HT1080 (cell line): ENCODE measurements around the gene RBM44. TPM values are rescaled to one million over a fixed set of nuclear protein-coding genes. Genes with fewer than 3 reads are reported as not detected.

ENCODE experiments used
- DNase-seq: peaks from one replicate; pipeline ENCODE4 v3.0.0-alpha.2; 2015; ENCODE audit warnings: low read depth
- small RNA-seq: library from RNA; depleted of rRNA; stranded (forward); fragments of <200 nt; gene quantifications from one replicate; pipeline ENCODE3, GENCODE V24; 2014
- total RNA-seq: library from RNA; depleted of rRNA; stranded (reverse); fragments of >200 nt; shearing (Covaris generic); gene quantifications from 2 replicates; pipeline ENCODE4 v1.2.3, GENCODE V29; 2014; rRNA removed

The RBM44 gene
- total RNA-seq, 1 experiment from 2014 or later, result 0.32 TPM

DNA sequence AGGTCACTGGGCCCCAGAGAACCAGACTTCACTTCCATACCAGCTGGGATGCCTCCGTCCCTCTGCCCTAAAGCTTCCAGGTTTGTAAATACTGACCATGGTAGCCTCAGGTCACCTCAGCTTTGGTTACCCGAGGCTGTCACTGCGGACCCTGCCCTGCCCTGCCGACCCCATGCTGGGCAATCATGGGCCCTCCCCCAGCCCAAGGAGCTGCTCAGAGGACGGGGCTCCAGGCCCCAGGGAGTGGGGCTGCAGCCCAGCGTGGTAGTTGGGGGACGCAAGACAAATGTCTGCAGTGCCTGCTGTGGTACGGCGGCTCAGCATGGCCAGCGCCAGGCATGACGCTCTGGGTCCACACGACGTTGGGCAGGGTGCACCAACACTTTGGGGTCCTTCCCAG, 86.1 kb downstream of the RBM44 start:
- DNase-seq, result no peak

DNA sequence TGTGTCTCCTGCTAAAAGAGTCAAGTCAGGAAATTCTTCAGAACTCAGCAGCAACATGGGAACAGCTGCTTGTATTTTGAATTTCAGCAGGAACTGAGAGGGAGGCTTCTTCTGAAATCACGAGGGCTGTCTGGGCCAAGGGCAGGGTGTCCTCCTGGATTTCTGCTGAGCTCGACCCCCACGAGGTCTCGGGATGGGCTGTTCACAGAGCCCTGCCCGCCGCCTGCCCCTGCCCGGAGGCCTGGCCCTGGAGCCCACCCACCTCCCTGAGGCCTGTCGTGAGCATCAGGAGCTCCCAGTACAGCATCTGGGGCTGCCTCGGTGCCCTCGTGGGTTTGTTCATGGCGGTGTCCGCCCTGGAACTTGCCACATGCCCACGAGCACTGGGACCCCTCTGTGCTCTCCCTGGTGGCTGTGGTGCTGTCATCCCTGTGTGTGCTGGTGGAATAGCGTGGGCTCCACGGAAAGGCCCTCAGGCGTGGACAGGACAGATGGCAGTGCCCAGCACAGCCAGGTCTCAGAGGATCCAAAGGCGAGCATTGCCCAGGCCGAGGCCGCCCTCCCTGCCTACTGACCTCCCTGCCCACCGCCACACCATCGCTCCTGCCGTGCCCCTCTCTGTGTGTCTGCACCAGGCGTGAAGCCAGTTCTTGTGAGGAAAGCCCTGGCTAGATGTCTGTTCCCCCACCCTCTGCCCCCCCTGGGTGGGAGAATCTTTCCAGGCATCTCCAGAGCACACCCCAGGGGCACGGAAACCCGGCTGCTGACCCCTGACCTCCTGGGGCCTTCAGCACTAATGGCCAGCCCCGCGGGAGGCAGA, 86.7 kb downstream of the RBM44 start:
- no peak for DNase-seq

DNA sequence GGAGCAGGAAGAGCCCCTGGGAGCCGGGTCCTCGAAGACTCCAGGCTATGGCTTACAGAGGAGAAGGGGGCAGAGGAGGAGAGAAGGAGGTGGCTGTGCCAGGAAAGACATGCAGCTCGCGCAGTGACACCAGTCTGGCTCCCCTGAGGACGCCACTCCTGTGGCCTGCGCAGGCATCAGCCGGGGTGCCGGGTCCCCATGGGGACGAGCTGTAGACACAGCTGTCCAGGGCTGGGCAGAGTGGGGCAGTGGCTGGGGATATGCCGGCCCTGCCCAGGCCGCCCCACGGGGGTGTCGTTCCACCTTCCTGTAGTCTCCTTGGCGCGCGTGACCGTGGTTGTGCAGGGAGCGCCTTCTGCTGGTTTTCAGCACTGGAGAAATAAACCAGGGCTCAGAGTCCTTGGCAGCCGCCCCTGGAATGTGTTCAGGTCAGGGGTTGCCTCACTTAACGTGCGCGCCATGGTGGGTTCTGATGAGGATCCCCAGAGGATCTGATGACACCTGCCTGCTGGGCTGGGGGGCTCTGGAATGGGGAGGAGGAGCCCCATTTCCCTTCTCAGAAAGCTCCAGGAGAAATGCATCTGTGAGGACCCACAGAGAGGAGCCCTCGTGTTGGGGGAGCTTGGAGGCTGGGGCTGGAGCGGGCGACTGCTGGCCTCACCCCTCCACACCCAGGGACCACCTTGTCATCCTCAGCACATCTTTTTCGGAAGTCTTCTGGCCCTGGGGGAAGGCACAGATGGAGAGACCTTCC, 87.5 kb downstream of the RBM44 start:
- DNase-seq, result no peak

DNA sequence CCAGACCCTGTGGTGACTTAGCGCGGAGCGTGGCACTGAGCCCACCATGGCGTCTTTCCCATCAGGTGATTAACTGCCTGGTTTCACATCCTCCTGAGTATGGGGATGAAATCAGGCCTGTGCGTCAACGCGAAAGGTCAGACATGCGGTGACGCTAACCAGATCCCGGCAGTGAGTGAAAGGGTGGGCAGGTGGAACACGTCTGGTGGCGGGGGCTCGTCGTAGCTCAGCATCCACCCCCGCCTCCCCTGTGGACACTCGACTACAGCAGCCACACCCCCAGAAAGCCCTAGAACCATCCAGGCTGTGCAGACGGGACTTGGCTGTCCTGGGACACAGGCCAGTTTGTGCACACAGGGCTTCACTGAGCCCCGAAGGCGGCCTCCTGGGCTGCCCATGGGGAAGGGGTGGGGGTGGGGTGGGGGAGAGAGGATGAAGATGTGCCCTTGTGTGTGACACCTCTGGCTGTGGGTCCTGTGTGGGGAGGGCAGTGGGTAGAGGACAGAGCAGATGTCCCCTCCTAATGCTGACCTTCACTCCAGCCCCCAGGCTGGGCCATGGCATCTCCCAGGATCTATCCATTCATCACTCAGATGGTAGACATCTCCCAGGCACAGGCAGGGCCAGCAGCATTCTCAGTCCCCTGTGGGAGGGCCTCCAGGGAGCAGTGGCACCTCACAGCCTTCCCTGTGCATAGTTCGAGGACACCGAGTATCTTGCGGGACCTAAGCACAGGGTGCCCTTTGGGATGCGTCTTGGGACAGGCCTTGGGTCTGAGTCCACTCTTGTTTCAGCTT, 88.3 kb downstream of the RBM44 start:
- DNase-seq, result no peak

DNA sequence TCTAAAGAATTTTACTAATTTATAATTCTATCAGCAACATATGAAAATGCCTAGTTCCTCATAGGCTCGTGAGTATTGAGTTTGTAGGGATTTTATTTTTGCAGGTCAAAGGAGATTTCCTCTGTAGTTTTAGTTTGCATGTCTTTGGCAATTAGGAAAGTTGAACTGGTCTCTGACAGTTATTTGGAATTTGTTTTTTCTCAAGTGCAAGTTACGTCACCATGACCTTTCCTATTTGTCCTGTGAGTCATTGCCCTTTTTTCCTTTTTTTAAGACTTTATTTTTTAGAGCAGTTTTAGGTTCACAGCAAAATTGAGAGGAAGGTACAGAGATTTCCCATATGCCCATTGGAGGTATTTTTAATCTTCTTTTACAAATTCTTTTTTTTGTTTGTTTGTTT, 89.8 kb downstream of the RBM44 start:
- peak; percentile 56 for DNase-seq

DNA sequence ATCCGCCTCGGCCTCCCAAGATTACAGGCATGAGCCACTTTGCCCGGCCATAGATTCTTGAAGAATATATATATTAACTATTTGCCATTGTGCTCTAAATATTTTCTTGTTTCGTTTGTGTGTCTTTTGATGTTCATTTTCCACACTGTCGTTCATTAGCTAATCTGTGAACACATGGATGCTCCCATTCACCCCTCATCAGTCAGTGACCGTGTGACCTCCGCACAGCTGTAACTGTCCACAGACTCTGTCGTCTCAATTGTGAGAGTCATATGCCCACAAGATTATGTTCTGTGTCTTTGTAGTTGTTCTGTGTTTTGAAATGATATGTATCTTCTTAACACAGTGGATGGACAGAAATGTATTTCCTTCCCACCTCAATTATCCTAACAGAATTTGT, 90.4 kb downstream of the RBM44 start:
- DNase-seq, result no peak

DNA sequence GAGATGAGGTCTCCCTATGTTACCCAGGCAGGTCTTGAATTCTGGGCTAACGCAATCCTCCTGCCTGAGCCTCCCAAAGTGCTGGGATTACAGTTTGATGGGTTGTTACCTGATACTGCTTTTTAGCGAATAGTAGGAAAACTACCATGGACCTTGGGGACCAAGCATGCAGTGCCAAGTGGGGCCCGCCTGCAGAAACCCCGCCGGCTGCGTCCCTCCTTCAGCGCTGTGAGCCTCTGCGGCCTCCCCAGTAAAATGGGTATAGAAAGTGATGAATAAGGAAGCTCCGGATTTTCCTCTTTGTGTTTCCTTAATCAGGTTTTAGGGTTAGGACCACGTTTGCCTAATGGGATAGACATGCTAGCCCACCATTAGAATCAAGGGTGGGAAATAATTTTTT, 91.2 kb downstream of the RBM44 start:
- DNase-seq, result no peak

Small RNA genes lying within 50 kb of the gene (small RNA-seq; reads per million reads assigned to genes)
- gene RF00157, result not detected

Other genes with a start within 250 kb of the RBM44 start
- not detected in 2 replicates for gene PRLH, start 232.2 kb upstream of the RBM44 start, total RNA-seq
- gene RAB17, start 208.0 kb upstream of the RBM44 start, total RNA-seq, result 0.43 TPM in 1 of 2 replicates, not detected in the other
- gene LRRFIP1, start 171.2 kb upstream of the RBM44 start, total RNA-seq, result 60.7 and 76.9 TPM in 2 replicates
- 0.53 TPM in 1 of 2 replicates, not detected in the other for gene RAMP1, start 60.8 kb downstream of the RBM44 start, total RNA-seq
- gene UBE2F, start 168.2 kb downstream of the RBM44 start, total RNA-seq, result 71.4 and 77.4 TPM in 2 replicates